Transverse colon (tissue), 3 donors: Measurements from ENCODE around the gene ADRB1.

Source experiments
- CTCF ChIP-seq, 5 experiments: fragments of 200-600 bp in 3 of 5; fragments of 450-650 bp in 2 of 5; sonication (generic) in 3 of 5; IDR thresholded peaks; 1 replicate in 2 of 5; 2 replicates in 3 of 5; pipeline ENCODE4 v1.5.1; 2016 to 2017; ENCODE audit warnings: antibody characterized with exemption in 5 of 5, inconsistent platforms in 3 of 5, mild to moderate bottlenecking in 2 of 5, moderate library complexity in 1 of 5
- POLR2A ChIP-seq: fragments of 450-650 bp; IDR thresholded peaks from one replicate; pipeline ENCODE4 v1.6.1; 2016; ENCODE audit warnings: antibody characterized with exemption, mild to moderate bottlenecking, moderate library complexity

- no peak for TF ChIP-seq POLR2A
- TF ChIP-seq CTCF (IDR thresholded peaks at IDR 0.05) = no peak
These were observed 12.3 kb upstream of the ADRB1 start for GRCh38 chr10:114031073-114031972.
